Activated CD4-positive, alpha-beta T cell treated with anti-CD3 and anti-CD28 coated beads, Interleukin-2, amount 50 U/mL, for 1 hour (primary cell): ENCODE data around the gene SLC7A6.

Source experiments
- DNase-seq: peaks from one replicate; pipeline ENCODE4 v3.0.0-alpha.2; 2020

SLC7A6 gene

GRCh38 chr16:68264128-68265077, at the start of gene SLC7A6:
SLC7A6 (plus strand) TSS chr16:68264526; CDS start chr16:68274727, 10,201 bp downstream.
- DNase-seq: peak; percentile 79

- no peak for DNase-seq
These were observed 49.6 kb upstream of the SLC7A6 start for GRCh38 chr16:68214726-68215125.

- DNase-seq: no peak
These were observed 49.0 kb upstream of the SLC7A6 start for GRCh38 chr16:68215302-68215701.

DNA sequence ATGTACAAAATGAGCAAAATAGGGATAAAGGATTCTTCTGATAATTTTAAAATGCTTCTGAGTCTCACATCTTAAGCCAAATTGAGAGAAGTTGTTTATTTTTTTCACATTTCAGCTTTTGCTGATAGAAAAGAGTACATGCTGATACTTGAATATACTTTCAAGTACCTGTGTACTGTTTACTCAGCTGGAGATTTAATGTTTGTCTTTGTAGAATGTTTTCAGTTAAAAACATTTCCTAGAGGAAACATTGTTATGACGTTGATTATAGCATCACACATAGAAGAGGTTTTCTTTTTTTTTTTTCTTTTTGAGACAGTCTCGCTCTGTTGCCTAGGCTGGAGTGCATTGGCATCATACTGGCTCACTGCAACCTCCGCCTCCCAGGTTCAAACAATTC, 48.1 kb upstream of the SLC7A6 start:
- DNase-seq: no peak

- no peak for DNase-seq
These were observed 46.8 kb upstream of the SLC7A6 start for GRCh38 chr16:68217506-68217905.

GRCh38 chr16:68219725-68220351, 44.5 kb upstream of the SLC7A6 start:
- no peak for DNase-seq

GRCh38 chr16:68223072-68223471, 41.3 kb upstream of the SLC7A6 start:
- DNase-seq: no peak

- no peak for DNase-seq
These were observed 38.2 kb upstream of the SLC7A6 start for GRCh38 chr16:68226116-68226515.

- DNase-seq: no peak
These were observed 37.0 kb upstream of the SLC7A6 start for GRCh38 chr16:68227183-68227793.

- DNase-seq: no peak
These were observed 36.3 kb upstream of the SLC7A6 start for GRCh38 chr16:68227850-68228553.

DNA sequence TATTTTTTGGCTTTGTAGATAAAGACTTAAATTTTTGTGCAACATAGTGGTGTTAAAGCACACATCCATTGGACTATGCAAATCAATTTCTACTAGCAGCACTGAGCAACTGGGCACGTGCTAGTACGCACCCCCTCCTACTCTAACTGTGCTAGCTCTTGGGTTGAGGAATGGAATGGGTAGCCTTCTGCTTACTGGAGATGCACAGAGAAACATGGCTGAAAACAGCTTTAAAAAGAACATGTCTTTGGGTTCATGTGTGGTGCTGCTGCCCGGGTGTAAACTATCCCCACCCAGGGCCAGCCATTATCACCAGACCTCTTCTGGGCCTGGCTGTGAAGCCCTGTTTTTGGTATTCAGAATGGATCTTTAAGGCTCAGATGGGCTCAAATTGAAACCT, 35.7 kb upstream of the SLC7A6 start:
- DNase-seq: no peak

DNA sequence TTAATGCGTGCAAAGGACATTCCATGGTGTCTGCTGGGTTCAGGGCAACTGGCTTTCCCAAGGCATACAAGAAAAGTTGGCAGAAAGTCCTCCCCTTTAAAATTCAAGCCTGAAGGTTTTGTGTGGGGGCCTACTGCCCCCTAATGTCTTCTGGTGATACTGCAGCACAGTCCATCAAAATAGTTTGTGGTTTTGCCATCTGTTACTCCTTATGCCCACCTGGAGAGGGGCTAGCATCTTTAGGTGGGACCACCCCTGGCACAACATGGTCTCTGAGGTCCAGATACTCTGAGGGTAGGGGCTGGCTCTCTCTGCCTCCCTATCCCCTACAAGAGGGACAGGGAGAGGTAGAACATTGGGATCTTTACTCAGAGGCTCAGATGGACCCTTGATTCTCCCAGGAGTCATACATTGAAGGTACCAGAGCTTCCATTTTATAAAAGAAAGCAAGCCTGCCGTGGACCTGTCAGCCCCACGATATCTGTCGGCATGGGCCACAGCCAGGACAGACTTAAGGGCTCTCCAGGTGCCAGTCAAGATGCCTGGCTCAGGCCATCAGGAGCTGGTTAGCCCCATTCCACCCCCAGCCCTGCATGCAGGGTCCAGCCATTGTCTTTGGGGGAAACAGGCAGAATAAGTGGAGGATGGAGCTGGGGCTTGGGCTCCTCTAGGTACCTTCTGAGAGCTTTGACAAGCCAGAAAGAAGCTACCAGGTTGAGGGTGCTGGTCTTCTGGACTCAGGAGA, 34.7 kb upstream of the SLC7A6 start:
- peak; percentile 41 for DNase-seq

DNA sequence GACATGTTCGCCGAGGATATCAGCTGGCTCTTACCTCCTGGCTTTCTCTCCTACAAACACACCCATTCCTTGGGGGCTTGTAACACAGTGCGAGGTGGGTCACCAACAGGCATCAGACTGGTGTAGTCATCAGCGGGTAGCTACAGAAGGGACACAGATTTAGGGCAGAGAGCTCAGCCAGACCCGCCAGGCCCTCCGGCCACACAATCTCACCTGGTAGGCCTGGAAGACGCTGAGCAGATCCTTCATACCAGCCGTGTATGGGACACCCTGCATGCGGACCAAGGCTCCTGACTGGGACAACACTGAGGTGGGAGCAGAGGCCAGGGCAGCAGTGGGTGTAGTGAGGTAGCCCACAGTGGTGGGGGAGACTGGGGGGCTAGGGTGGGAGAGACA, 34.2 kb upstream of the SLC7A6 start:
- no peak for DNase-seq

DNA sequence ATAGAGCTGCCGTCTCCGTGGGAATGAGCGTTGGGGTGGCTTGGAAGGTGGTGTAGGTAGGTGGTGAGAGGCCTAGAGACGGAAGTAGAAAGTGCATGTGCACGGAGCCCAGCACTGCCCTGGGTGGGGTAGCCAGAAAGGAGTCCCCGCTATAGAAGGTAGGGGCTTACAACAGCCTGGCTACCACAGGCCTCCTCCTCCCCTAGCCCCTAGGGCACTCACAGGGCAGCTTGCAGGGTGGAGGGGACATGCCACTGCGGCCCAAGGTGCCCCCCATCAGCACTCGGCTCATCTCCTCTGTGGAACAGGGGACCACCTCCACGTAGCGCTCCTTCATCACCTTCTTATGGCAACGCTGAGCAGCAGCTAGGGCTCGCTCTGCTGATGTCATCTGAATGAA, 33.4 kb upstream of the SLC7A6 start:
- no peak for DNase-seq

DNA sequence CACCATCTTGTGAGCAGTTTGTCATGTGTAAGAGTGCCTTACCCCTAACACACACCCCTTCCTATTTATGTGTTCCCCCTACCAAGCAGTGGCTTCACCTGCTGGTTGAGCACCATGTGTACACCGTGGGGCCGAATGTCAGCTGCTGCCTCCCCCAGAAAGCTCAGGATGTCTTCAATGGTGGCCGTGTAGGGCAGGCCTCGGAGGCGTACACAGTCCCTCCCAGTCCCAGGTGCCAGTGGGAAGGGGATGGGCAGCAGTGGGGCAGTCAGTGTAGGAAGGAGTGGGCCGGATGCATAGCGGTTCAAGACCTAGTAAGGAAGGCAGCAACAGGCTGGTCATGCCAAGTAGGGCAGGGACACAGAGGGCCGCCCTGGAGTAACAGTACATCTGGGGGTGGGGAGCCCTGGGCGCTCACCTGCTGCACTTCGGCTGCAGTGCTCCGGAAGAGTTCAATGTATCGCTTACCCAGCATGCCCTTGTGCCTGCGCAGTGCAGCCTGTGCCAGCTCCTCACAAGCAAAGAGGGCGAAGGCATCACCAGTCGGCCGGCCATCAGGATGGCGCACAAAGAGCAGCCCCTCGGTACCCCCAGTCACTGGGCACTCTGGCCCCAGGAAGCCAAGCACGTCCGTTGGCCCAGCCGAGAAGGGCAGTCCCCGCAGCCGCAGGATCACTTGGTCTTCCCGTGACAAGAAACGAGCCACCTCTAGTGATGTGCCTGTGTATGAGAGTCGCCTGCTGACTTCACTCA, 32.8 kb upstream of the SLC7A6 start:
- no peak for DNase-seq

GRCh38 chr16:68232335-68232734, 32.0 kb upstream of the SLC7A6 start:
- no peak for DNase-seq

GRCh38 chr16:68233085-68233834, 31.1 kb upstream of the SLC7A6 start:
- DNase-seq: no peak

GRCh38 chr16:68233835-68234187, 30.5 kb upstream of the SLC7A6 start:
- no peak for DNase-seq

DNA sequence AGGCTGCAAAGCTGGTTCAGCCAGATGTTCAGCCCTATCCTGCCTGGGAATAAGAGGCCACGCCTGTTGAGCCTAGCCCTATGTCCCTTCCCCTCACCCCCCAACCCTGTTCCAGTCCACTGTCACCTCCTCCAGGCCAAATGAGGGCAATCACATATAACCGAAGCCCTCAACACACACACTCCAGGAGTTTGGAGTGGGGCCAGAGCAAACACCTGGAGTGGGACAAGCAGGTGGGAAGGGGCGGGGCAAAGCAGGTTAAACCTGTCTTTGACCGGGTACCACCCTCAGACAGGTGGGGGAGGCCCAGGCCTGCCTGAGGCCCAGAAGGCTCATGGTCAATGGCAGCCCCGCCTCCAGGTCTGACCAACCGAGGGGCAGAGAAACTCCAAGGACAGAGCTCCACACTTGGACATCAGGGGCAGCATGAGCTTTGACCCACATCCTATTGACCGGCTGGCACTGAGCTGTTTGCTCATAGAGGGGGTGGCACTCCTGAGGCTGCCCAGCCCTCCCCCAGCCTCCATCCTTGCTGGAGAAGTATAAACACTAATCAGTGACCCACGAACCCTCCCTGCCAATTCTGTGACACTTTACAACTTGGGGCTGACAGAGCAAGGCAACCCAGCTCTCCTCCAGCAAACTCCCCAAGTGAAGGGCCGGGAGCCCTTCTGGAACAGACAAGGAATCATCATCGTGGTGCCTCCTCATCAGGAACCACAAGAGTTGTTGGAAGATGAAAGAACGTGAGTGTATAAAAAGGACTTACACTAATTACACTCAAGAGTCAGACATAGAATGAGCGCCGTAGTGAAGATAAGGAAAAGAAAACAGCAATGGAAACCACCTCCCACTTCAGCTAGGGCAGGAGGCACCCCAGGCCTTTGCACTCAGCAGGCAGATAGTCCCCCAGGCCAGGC, 29.9 kb upstream of the SLC7A6 start:
- DNase-seq: no peak
